ENCODE measurements around the gene ROMO1. TPM values are rescaled to one million over a fixed set of nuclear protein-coding genes. Genes with fewer than 3 reads are reported as not detected.
A peak's percentile ranks its signal among the peaks of the same experiment; 100 is the strongest.
"Not testable (repeated sequence)": the region's sequence is repeated elsewhere in the genome, so short reads cannot be mapped to it uniquely, and the experiment has no call there.

The ROMO1 gene
- total RNA-seq, 1 donor from 2014 or later = 131 TPM

- Mint-ChIP-seq H3K27ac (peak overlapping the region; percentile 46), H3K4me3 (no peak overlapping the region), H3K9me3 (no peaks in the 10 kb centered on the region), H3K36me3 (peaks cover 38% of the 10 kb centered on the region), H3K4me1 (ENCODE audit: unreplicated experiment) (no peaks in the 10 kb centered on the region), H3K27me3 (no peaks in the 10 kb centered on the region)
- no peak for TF ChIP-seq CTCF (conservative IDR thresholded peaks at IDR 0.05)
- no peak for DNase-seq (ENCODE audit: extremely low spot score, unreplicated experiment)
Observed at GRCh38 chr20:35721621-35722020, 22.4 kb downstream of the ROMO1 start.

- not testable (repeated sequence) for H3K4me3 Mint-ChIP-seq; H3K4me1 Mint-ChIP-seq (ENCODE audit: unreplicated experiment); H3K9me3 Mint-ChIP-seq; H3K27me3 Mint-ChIP-seq; DNase-seq (ENCODE audit: extremely low spot score, unreplicated experiment)
- Mint-ChIP-seq H3K36me3 (peaks cover 41% of the 10 kb centered on the region), H3K27ac (peak overlapping the region; percentile 50)
Observed at GRCh38 chr20:35723275-35723639, 24.1 kb downstream of the ROMO1 start.

DNA sequence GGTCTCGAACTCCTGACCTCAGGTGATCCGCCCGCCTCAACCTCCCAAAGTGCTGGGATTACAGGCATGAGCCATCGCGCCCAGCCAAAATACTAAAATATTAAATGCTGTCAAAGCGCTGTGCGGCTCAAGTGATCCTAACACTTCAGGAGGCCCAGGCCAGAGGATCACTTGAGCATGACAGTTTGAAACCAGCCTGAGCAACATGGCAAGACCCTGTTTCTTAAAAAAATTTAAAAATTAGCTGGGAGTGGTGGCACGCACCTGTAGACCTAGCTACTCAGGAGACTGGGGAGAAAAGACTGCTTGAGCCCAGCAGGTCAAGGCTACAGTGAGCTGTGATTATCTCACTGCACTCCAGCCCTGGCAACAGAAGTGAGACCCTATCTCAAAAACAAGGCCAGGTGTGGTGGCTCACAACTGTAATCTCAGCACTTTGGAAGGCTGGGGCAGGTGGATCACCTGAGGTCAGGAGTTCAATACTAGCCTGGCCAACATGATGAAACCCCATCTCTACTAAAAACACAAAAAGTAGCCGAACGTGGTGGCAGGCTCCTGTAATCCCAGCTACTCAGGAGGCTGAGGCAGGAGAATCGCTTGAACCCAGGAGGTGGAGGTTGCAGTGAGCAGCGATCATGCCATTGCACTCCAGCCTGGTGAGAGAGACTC is 24.6 kb downstream of the ROMO1 start:
- H3K4me1 Mint-ChIP-seq (ENCODE audit: unreplicated experiment); H3K27me3 Mint-ChIP-seq; H3K9me3 Mint-ChIP-seq; DNase-seq (ENCODE audit: extremely low spot score, unreplicated experiment); H3K4me3 Mint-ChIP-seq: not testable (repeated sequence)
- Mint-ChIP-seq H3K36me3 (peaks cover 41% of the 10 kb centered on the region), H3K27ac (peak overlapping the region; percentile 31)

- Mint-ChIP-seq H3K9me3 (no peaks in the 10 kb centered on the region), H3K4me3 (no peak overlapping the region), H3K4me1 (ENCODE audit: unreplicated experiment) (no peaks in the 10 kb centered on the region), H3K27ac (peak overlapping the region; percentile 65), H3K27me3 (no peaks in the 10 kb centered on the region), H3K36me3 (peaks cover 41% of the 10 kb centered on the region)
- DNase-seq (ENCODE audit: extremely low spot score, unreplicated experiment) = no peak
- TF ChIP-seq CTCF (conservative IDR thresholded peaks at IDR 0.05) = no peak
Observed at GRCh38 chr20:35724321-35725230, 25.4 kb downstream of the ROMO1 start.

DNA sequence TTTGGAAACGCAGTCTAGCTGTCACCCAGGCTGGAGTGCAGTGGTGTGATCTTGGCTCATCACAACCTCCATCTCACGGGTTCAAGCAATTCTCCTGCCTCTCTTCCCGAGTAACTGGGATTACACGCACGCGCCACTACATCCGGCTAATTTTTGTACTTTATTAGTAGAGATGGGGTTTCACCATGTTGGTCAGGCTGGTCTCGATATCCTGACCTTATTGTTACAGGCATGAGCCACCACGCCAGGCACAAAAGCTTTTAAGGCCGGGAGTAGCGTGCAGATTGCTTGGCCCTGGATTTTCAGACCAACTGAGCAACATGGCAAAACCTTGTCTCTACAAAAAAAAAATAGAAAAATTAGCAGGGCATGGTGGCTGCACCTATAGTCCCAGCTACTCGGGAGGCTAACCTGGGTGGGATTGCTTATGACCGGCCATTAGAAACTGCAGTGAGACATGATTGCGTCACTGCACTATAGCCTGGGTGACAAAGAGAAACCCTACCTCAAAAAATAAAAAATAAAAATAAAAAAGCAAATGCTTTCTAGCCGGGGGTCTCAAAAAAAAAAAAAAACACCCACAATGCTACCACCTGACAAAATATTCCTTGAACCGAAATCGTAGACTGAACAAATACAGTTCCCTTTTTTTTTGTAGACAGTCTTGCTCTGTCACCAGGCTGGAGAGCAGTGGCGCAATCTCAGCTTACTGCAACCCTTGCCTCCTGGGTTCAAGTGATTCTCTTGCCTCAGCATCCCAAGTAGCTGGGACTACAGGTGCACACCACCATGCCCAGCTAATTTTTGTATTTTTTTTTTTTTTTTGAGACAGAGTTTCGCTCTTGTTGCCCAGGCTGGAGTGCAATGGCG is 27.9 kb downstream of the ROMO1 start:
- Mint-ChIP-seq H3K27me3 (no peaks in the 10 kb centered on the region), H3K9me3 (no peaks in the 10 kb centered on the region), H3K4me3 (no peak overlapping the region), H3K4me1 (ENCODE audit: unreplicated experiment) (no peaks in the 10 kb centered on the region), H3K36me3 (peaks cover 35% of the 10 kb centered on the region), H3K27ac (peak overlapping the region; percentile 73)
- no peak for DNase-seq (ENCODE audit: extremely low spot score, unreplicated experiment)
- TF ChIP-seq CTCF (conservative IDR thresholded peaks at IDR 0.05) = no peak

DNA sequence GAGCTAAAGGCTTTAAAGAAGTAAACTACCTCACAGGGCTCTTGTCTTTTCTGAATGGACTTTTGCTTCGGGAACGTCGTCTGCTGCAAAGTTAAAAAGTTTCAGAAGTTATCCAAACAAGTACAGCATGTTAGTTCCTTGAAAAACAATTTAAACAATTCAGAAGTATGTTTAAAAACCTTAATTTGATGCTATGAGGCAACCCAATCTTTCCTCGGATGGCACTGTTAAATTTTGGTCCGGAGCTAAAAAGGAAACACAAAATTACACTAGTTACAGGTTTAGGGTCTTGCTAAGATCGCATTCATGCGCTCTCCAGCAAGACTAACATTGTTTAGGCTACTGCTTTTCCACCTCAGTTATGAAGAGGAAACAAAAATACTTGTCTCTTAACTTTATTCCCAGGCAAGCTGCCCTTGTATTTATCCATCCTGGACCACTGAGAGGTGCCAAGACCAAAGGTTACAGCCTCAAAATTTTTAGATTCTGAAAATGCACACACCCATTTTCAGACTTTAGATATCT is 30.1 kb downstream of the ROMO1 start:
- no peaks in the 10 kb centered on the region for H3K27me3 Mint-ChIP-seq
- peaks cover 40% of the 10 kb centered on the region for H3K36me3 Mint-ChIP-seq
- H3K4me3 Mint-ChIP-seq = no peak overlapping the region
- peak overlapping the region; percentile 68 for H3K27ac Mint-ChIP-seq
- TF ChIP-seq CTCF (conservative IDR thresholded peaks at IDR 0.05) = no peak
- no peak for DNase-seq (ENCODE audit: extremely low spot score, unreplicated experiment)
- no peaks in the 10 kb centered on the region for H3K4me1 Mint-ChIP-seq (ENCODE audit: unreplicated experiment)
- H3K9me3 Mint-ChIP-seq = no peaks in the 10 kb centered on the region
